ENCODE results near the gene CRTC3.
"Not testable (repeated sequence)": the region's sequence is repeated elsewhere in the genome, so short reads cannot be mapped to it uniquely, and the experiment has no call there.

Gene CRTC3

DNA sequence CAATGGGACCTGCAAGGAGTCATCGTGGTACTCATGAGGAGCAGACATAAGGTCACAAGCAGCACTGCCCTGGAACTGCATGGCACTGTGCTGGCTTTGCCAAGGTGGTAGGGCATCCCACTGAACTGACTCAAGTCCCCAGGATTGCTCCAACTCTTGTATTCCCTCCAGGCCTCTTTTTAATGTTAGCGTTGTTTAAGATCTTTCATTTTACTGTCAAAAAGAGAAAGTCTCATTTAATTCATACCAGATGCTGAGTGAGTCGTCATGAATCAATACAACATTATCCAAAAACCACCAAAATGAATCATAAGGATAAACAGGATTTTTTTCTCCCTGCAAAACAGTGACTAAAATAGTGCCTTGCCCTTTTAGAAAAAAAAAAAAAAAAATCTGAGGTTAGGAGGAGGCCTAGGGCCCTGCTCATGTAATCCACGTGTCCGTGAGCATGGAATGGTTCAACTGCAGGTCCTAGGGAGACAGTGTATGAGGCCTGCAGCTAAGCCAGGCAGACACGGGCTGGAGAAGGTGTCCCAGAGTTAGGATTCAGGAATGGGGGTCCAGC, 150.7 kb downstream of the CRTC3 start:
- FAIRE-seq: no peak

DNA sequence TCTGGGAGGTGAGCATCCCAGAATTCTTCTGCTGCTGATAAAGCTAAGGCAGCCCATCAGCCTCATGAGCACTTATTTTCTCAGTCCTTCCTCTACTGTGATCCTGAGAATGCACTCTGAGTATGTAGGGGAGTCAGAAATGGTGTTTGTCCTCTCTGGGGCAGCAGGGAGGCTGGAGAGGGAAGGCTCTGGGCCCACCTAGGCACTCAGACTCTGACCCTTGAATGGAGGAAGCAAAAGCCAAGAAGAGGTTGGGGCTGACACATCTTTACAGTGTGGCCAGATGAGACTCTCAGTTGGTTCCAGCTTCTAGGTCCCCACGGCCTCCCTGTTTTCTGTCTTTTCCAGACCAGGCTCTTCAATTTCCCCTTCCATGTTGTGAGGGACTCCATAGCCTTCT, 151.3 kb downstream of the CRTC3 start:
- FAIRE-seq: no peak

DNA sequence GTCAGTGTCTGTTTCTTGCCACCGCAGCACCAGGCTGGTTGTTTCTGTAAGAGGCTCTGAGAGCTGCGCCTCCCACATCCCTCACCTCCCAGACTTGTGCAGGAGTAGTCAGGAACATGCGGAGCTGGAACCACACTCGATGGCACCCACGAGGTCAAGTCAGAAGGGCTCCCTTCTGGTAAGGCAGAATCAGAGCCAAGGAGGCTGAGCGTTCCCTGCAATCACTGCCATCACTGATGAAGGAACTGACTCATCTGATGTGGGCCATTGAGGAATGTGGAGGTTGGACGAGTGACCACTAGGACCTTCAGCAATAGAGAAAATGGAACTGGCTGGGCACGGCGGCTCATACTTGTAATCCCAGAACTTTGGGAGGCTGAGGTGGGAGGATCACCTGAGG, 151.8 kb downstream of the CRTC3 start:
- no peak for FAIRE-seq

DNA sequence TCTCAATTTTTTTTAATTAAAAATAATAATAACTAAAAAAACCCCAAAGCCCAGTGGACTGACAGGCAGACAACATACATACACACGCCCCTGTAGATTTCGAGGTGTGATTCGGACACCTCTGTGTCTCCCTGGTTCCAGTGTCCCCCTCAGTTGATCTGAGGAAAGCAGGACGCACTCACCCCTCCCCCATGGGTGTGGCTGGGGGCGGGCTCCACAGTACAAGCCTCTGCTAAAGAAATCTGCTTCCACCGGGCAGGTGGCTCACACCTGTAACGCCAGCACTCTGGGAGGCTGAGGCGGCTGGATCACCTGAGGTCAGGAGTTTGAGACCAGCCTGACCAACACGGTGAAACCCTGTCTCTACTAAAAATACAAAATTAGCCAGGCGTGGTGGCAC, 153.6 kb downstream of the CRTC3 start:
- no peak for FAIRE-seq

DNA sequence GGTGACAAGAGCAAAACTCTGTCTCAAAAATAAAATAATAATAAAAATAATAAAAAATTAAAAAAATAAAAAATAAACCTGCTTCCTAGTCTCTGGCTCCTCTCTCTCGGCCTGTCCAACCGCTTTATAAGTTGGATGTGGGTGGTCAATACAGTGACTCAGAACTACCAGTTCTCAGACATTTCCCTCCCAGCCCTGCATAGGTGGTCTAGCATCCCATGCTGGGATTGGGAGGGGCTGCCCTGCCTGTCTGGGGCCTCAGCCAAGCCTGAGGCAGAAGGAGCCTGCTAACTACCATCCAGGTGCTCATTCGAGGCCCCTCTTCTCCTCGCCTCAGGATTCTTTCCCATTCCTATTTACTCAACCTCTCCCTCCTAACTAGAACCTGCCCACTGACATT, 154.2 kb downstream of the CRTC3 start:
- no peak for FAIRE-seq

DNA sequence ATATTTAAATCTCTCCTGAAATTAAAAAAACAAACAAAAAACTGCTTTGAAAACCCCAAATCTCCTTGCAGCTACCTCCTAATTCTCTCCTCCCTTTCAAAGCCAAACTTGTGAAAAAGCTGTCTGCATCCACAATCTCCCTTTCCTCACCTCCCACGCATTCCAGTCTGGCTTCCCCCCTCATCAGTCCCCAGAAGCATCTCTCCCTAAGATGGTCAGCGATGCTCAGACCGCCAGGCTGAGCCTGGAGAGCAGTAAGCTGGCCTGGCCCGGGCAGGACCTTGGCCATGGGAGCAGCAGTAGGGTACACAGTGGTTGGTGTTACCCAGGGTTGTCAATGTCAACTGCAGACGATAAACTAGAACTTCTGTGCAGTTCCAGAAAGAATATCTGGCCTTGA, 154.6 kb downstream of the CRTC3 start:
- no peak for FAIRE-seq

DNA sequence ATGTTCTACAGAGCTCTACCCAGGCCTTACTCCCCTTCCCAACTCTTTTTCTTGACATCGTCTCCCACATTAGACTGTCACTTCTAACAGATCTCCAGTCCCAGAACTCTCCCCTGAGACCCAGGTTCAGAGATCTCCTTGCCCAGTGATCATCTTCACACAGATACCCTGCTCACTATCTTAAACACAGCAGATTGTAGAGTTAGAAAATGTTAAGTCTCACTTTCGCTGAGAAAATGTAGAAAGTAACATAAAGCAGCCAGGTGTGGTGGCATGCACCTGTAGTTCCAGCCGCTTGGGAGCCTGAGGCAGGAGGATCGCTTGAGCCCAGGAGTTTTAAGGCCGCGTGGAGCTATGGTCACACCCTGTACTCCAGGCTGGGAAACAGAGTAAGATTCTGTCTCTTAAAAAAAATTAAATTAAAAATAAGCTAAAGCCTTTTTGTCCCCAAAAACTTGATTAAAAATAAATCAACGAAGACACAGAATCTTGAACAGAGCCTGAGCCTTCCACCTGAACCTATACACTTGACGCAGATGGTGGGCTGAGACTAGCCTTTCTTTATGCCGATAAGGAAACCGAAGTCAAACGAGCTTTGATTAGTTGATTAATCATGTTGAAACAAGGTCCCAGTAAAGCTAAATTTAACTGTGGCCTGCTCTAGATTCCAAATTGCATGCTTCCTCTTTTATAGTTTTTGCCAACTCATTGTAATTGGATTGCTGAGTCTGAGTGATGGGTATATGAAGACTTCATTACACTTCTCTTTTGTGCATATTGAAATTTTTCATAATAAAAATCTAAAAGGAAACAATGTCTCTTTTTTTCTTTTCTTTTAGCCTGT, 156.1 kb downstream of the CRTC3 start:
- no peak for FAIRE-seq

DNA sequence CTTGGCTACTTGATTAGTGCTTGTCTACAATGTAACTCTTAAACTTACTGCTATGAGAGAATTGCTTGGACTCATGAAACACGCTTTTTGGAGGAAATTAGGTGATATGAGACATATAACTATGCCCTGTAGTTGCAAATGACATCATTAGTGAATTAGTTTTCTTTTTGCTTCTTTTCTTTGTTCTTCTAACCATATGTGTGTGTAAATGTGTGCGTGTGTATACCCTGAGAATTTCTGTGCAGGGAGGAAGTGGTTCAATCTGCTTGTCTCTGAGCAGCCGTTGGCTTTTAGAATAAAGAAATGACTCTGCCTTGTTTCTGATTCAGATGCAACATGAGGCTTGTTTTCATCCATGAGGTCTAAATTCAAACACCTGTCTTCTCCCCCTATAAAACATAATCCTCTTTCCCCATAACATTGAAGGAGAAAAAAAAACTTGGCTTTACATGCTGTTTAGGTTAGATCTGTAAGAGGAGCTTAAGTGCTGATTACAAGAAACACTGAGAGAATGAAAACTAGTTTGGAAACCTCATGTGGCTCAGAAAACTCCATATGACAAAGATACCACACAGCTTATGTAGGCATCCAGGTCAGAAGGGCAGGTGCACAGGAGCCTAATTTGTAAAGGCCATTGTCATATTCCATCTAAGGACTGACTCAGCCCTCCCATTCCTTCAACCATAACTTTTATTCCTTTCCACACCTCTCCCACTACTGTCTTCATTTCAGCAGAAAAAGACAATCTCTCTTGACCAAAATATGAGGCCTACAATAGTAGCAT, 156.9 kb downstream of the CRTC3 start:
- no peak for FAIRE-seq

DNA sequence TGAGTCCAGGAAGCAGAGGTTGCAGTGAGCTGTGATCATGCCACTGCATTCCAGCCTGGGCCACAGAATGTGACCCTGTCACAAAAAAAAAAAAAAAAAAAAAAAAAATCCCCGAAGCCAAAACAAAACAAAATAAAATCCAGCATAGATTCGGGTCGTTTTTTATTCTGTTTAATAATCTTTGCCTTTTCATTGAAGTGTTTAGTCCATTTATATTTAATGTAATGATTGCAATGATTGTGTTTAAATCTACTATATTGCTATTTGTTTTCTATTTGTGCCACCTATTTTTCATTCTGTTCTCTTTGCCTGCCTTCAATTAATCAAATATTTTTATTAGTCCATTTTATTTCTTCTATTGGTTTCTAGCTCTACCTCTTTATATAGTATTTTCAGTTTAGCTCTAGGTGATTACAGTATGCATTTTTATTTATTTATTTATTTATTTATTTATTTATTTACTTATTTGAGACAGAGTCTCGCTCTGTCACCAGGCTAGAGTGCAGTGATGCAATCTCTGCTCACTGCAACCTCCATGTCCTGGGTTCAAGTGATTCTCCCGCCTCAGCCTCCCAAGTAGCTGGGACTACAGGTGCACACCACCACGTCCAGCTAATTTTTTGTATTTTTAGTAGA, 159.7 kb downstream of the CRTC3 start:
- FAIRE-seq: not testable (repeated sequence)

DNA sequence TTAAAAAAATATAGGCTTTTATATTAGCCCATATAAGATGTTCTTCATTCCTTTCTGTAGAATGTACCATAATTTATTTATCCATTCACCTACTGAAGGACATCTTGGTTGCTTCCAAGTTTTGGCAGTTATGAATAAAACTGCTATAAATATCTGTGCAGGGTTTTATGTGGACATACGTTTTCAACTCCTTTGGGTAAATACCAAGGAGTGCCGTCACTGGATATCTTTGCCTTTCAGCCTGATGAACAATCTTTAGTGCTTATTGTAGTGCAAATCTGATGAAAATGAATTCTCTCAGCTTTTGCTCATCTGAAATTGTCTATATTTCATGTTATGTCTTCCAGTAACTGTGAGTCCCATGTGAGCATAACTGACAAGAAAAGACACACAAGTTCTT, 160.9 kb downstream of the CRTC3 start:
- no peak for FAIRE-seq

DNA sequence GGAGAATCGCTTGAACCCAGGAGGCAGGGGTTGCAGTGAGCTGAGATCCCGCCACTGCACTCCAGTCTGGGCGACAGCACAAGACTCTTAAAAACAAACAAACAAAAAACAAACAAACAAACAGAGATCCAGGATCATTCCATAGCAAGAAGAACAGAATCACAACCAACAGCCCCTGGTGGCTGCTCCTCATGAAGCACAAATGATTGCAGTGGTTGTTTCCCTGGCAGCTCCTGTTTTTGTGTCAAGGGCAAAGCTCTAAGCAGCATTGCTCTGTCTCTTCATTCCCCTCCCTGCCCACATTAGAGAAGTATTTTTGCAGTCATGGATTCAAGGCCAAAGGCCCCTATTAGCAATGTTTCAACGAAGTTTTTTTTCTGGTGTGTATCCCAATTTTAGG, 161.6 kb downstream of the CRTC3 start:
- no peak for FAIRE-seq

DNA sequence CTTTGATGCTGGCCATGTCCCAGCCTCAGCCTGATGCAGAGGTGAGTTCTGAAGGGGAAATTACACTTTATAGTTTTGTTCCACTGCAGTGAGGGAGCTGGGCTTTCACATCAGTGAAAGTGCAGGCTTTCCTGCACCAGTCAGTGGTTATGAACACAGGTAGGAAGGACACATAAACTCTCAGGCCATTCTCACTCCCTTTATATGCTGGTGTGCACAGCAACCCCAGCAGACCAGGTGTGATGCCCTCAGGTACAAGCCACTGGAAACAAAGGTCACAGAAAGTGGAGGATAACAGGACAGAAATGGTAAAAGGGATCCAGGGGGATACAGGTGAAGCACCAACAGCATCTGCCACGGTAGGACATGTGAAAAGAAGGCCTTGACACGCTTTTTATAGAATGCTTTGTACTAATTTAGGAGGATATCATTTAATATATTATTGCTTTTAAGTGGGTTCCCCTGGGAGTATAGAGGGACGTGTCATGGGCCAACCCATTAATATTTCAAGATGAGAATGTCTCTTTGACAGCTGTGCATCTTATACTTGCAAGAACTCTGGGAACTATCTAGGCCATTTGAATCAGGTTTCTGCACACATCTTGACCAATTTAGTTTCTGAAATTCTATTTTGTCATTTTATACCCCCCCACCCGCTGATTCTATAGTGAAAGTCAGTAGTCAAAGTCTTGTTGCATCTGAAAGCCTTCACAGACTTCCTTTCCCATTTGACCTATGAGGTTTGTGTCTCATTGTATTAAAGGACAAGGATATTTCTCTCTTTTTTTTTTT, 162.5 kb downstream of the CRTC3 start:
- no peak for FAIRE-seq
